Measurements from ENCODE around the gene RNF112.

- TF ChIP-seq CTCF (IDR thresholded peaks at IDR 0.05; ENCODE audit: insufficient read depth, low read depth, low read length) (no peak), EZH2 (IDR thresholded peaks at IDR 0.05; ENCODE audit: insufficient read depth, low read length) (no peak)
Observed at GRCh38 chr17:19460700-19461099, 49.7 kb downstream of the RNF112 start.

Measured in astrocyte (in vitro differentiated cells and primary cell).